Adipocyte (in vitro differentiated cells): ENCODE measurements around the gene LRMDA.

ENCODE experiments used
- DNase-seq: peaks from one replicate; pipeline ENCODE4 v3.0.0-alpha.2; 2015; ENCODE audit warnings: low read depth
- H3K27me3 ChIP-seq: replicated peaks from 2 replicates; pipeline ENCODE4 v1.7.0; 2013; ENCODE audit warnings: mild to moderate bottlenecking, low read length, moderate library complexity; ENCODE audit not compliant: control insufficient read depth, insufficient read depth
- H3K36me3 ChIP-seq: 2 replicates; pipeline ENCODE4 v1.7.0; 2013; ENCODE audit warnings: low read length, mild to moderate bottlenecking, moderate library complexity; ENCODE audit not compliant: control insufficient read depth, insufficient read depth, severe bottlenecking
- H3K4me1 ChIP-seq: 2 replicates; pipeline ENCODE4 v1.7.0; 2013; ENCODE audit warnings: mild to moderate bottlenecking, low read length, moderate library complexity; ENCODE audit not compliant: control insufficient read depth, insufficient read depth
- H3K4me3 ChIP-seq: 2 replicates; pipeline ENCODE4 v1.7.0; 2013; ENCODE audit warnings: mild to moderate bottlenecking, low read length, moderate library complexity
- H3K9ac ChIP-seq: 2 replicates; pipeline ENCODE4 v1.7.0; 2013; ENCODE audit warnings: mild to moderate bottlenecking, low read length, moderate library complexity
- H3K9me3 ChIP-seq: 2 replicates; pipeline ENCODE4 v1.7.0; 2013; ENCODE audit warnings: mild to moderate bottlenecking, low read length, moderate library complexity; ENCODE audit not compliant: control insufficient read depth

The LRMDA gene

GRCh38 chr10:75883081-75884072 lies 452.0 kb downstream of the LRMDA start:
- Histone ChIP-seq H3K4me1 (no peaks in the 10 kb centered on the region), H3K4me3 (no peak overlapping the region)

GRCh38 chr10:75884808-75885207 lies 453.4 kb downstream of the LRMDA start:
- Histone ChIP-seq H3K27me3 (no peaks in the 10 kb centered on the region), H3K4me1 (no peaks in the 10 kb centered on the region), H3K36me3 (no peaks in the 10 kb centered on the region), H3K4me3 (no peak overlapping the region), H3K9me3 (no peaks in the 10 kb centered on the region), H3K9ac (no peak overlapping the region)
- DNase-seq: no peak

More at GRCh38 chr10:75883081-75884072, 452.0 kb downstream of the LRMDA start:
- H3K36me3 ChIP-seq: no peaks in the 10 kb centered on the region
- no peak for DNase-seq
- H3K27me3 ChIP-seq: no peaks in the 10 kb centered on the region
- H3K9me3 ChIP-seq: no peaks in the 10 kb centered on the region
- no peak overlapping the region for H3K9ac ChIP-seq

GRCh38 chr10:75887369-75887768 lies 455.9 kb downstream of the LRMDA start:
- Histone ChIP-seq H3K36me3 (no peaks in the 10 kb centered on the region), H3K4me3 (no peak overlapping the region), H3K9ac (no peak overlapping the region), H3K9me3 (no peaks in the 10 kb centered on the region), H3K4me1 (no peaks in the 10 kb centered on the region), H3K27me3 (no peaks in the 10 kb centered on the region)
- no peak for DNase-seq

- Histone ChIP-seq H3K9ac (no peak overlapping the region), H3K4me3 (no peak overlapping the region), H3K36me3 (no peaks in the 10 kb centered on the region), H3K27me3 (no peaks in the 10 kb centered on the region), H3K9me3 (no peaks in the 10 kb centered on the region), H3K4me1 (no peaks in the 10 kb centered on the region)
- no peak for DNase-seq
These were observed 456.7 kb downstream of the LRMDA start for GRCh38 chr10:75887992-75888680.

- Histone ChIP-seq H3K36me3 (no peaks in the 10 kb centered on the region), H3K9me3 (no peaks in the 10 kb centered on the region), H3K4me3 (no peak overlapping the region), H3K4me1 (no peaks in the 10 kb centered on the region), H3K27me3 (no peaks in the 10 kb centered on the region), H3K9ac (no peak overlapping the region)
- DNase-seq: no peak
These were observed 457.6 kb downstream of the LRMDA start for GRCh38 chr10:75889051-75889450.

GRCh38 chr10:75894761-75895160 lies 463.3 kb downstream of the LRMDA start:
- Histone ChIP-seq H3K27me3 (no peaks in the 10 kb centered on the region), H3K9ac (no peak overlapping the region), H3K9me3 (no peaks in the 10 kb centered on the region), H3K36me3 (no peaks in the 10 kb centered on the region), H3K4me1 (no peaks in the 10 kb centered on the region), H3K4me3 (no peak overlapping the region)
- no peak for DNase-seq

- no peak for DNase-seq
- H3K4me1 ChIP-seq: no peaks in the 10 kb centered on the region
- no peak overlapping the region for H3K9ac ChIP-seq
- no peak overlapping the region for H3K4me3 ChIP-seq
- H3K36me3 ChIP-seq: no peaks in the 10 kb centered on the region
- no peaks in the 10 kb centered on the region for H3K9me3 ChIP-seq
- H3K27me3 ChIP-seq: no peaks in the 10 kb centered on the region
These were observed 463.8 kb downstream of the LRMDA start for GRCh38 chr10:75895259-75895658.

- Histone ChIP-seq H3K36me3 (no peaks in the 10 kb centered on the region), H3K4me1 (no peaks in the 10 kb centered on the region), H3K27me3 (no peaks in the 10 kb centered on the region), H3K9me3 (no peaks in the 10 kb centered on the region), H3K9ac (no peak overlapping the region), H3K4me3 (no peak overlapping the region)
- no peak for DNase-seq
These were observed 468.5 kb downstream of the LRMDA start for GRCh38 chr10:75899816-75900390.

GRCh38 chr10:75902816-75903215 lies 471.4 kb downstream of the LRMDA start:
- Histone ChIP-seq H3K9ac (no peak overlapping the region), H3K9me3 (no peaks in the 10 kb centered on the region), H3K4me3 (no peak overlapping the region), H3K4me1 (no peaks in the 10 kb centered on the region), H3K36me3 (no peaks in the 10 kb centered on the region), H3K27me3 (no peaks in the 10 kb centered on the region)
- DNase-seq: no peak

GRCh38 chr10:75904499-75905283 lies 473.3 kb downstream of the LRMDA start:
- Histone ChIP-seq H3K27me3 (no peaks in the 10 kb centered on the region), H3K36me3 (no peaks in the 10 kb centered on the region), H3K4me3 (no peak overlapping the region), H3K9me3 (no peaks in the 10 kb centered on the region), H3K4me1 (no peaks in the 10 kb centered on the region), H3K9ac (no peak overlapping the region)
- no peak for DNase-seq
